GM19452 (cell line): ENCODE measurements around the gene MSANTD2.

Experiments
- ATAC-seq: cut with Tn5 transposase; IDR thresholded peaks from one replicate; pipeline ENCODE4 v1.9.1; 2021; ENCODE audit not compliant: unreplicated experiment

MSANTD2 gene

GRCh38 chr11:124821995-124822730, 22.0 kb upstream of the MSANTD2 start:
- no peak for ATAC-seq

- ATAC-seq: no peak
These were observed 16.8 kb upstream of the MSANTD2 start for GRCh38 chr11:124817036-124817435.

DNA sequence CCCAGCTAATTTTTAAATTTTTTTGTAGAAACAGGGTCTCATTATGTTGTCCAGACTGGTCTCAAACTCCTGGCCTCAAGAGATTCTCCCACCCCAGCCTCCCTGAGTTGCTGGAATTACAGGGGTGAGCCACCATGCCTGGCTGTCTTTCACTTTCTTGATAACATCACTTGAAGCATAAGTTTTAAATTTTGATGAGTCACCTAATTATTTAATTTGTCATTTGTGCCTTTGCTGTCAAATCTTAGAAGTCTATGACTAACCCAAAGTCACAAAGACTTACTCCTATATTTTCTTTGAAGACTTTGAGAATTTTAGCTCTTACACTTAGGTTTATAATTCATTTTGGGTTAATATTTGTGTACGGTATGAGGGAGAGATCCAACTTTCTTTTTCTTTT, 14.5 kb upstream of the MSANTD2 start:
- no peak for ATAC-seq

DNA sequence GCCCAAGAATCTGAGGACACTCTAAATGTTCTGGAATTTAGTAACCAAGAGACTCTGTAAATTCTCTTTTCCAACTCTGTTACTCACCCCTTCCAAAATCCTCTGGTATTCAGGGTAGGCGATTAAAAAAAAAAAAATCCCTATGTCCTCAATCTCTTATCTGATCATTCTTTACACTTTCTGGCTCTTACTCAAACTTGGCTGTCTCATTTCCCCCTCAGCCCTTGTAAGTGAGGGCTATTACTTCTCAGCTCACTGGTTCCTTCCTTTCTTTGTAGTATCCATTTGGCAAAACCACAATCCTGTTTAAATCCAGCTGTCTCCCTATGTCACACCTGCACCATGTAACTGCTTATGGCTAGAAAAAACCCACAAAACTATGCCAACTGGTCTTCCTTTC, 12.7 kb upstream of the MSANTD2 start:
- ATAC-seq: no peak

DNA sequence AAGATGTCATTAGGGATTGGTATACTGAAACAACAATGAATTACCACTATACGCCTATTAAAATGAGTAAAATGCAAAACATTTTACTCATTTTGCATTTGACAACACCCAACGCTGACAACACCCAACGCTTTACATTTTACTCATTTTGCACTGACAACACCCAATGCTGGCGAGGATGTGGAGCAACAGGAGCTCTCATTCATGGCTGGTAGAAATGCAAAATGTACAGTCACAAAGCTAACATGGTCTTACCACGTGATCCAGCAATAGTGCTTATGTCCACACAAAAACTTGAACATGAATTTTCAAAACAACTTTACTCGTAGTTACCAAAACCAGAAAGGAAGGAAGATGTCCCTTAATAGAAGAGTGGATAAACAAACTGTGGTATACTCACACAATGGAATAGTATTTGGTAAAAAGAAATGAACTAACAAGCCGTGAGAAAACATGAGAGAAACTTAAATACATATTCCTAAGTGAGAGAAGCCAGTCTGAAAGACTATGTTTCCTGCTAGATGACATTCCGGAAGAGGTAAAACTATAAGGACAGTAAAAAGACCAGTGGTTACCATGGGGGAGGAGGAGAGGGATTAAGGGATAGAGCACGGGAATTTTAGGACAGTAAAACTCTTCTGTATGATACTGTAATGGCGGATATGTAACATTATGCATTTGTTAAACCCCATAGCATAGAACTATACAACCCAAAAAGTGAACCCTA, 11.4 kb upstream of the MSANTD2 start:
- ATAC-seq: no peak

DNA sequence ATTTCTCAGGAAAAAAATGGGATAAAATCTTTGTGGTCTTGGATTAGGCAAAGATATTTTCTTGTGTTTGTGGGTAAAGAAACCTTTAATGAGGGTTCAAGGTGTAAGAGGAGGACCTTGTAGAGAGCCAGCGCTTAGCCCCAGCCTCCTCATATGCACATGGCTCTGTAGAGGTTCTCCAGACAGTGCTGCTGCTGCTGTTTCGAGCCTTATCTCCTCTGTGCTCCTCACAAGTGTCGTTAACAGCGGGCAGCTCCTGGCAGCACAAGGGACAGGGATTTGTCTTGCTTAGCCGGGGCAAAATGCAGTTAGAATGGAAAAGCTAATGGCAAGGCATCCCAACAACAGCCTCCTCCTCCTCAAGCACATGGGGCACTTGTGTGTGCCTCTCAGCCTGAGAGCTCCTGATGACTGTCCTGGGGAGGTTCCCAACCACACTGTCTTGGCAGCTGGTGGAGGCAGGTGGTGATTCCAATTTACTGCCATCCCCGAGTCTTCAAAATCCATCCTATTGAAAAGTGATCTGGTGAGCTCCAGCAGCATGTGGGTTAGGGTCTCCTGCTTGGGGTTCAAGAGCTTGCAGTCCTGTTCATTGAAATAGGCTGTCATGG, 7.6 kb upstream of the MSANTD2 start:
- no peak for ATAC-seq

DNA sequence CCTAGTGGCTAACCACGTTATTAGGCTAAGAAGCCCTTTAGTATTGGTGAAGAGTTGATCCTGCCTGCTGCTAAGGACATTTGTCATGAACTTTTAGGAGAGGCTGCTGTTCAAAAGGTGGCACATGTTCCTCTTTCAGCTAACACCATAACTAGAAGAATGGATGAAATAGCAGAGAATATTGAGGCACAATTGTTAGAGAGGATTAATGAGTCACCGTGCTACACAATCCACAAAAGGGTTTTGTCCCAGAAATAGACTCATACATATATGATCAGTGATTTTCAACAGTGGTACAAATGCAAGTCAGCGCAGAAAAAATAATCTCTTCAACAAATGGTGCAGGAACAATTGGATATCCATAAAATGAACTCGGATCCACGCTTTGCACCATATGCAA, 7.0 kb upstream of the MSANTD2 start:
- ATAC-seq: no peak

DNA sequence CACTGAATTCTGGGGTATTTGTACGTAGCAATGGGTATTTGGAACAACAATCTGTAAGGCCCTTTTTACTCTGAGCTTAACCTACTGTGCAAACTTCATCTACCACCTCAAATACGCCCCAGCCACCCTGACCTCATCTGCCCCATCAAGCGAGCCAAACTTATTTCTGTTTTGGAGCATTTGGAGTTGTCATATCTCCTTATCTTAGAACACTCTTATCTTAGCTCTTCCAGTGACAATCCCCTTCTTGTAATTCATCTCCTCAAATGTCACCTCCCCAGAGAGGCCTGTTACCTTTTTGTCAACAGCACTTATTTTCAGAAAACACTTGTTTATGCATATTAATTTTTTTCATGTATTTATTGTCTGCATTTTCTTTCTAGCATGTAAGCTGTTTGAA, 4.7 kb upstream of the MSANTD2 start:
- ATAC-seq: no peak

DNA sequence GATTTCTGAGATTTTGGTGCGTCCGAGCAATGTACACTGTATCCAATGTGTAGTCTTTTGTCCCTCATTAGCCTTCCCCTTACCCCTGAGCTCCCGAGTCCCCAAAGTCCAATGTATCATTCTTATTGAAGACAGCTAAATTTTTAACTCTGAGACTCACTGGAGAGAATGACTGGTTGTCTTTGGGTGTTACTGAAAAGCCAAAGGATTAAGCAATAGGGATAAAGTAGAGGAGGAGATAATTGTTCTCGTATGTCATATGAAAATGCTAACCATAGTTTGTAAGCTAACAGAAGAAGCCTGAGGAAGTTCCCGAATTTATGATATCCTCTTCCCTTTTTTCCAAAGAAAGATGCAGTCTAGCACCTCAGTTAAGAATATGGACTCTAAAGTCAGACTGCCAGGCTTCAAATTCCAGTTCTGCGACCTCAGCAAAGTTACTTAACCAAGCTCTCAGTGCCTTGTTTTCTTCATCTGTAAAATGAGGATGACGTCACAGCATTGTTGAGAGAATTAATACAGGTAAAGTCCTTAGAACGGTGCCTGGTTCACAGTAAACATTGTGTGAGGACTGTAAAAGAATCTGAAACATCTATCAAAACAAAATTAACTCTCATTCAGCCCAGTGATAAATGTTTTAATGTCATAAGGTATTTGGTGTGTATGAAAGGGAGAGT, 1.6 kb upstream of the MSANTD2 start:
- no peak for ATAC-seq

DNA sequence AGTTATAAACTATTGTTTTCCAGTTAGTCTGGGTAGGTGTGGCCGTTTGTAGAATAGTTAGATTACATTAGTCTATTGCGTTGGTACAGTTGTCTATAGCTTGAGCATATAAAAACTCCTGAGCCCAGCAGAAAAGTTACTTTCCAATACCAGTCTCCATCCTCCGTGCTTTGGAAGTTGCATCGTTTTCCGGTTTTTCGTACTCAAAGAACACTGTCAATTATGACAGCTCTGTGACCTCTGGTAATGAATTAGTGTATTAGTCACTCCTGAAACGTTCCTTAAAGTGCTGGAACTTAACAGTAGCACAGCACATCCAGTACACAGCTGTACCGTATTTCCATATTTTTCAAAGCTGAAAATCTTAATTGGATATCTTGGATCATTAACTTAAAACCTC, 808 bp upstream of the MSANTD2 start:
- ATAC-seq: no peak

DNA sequence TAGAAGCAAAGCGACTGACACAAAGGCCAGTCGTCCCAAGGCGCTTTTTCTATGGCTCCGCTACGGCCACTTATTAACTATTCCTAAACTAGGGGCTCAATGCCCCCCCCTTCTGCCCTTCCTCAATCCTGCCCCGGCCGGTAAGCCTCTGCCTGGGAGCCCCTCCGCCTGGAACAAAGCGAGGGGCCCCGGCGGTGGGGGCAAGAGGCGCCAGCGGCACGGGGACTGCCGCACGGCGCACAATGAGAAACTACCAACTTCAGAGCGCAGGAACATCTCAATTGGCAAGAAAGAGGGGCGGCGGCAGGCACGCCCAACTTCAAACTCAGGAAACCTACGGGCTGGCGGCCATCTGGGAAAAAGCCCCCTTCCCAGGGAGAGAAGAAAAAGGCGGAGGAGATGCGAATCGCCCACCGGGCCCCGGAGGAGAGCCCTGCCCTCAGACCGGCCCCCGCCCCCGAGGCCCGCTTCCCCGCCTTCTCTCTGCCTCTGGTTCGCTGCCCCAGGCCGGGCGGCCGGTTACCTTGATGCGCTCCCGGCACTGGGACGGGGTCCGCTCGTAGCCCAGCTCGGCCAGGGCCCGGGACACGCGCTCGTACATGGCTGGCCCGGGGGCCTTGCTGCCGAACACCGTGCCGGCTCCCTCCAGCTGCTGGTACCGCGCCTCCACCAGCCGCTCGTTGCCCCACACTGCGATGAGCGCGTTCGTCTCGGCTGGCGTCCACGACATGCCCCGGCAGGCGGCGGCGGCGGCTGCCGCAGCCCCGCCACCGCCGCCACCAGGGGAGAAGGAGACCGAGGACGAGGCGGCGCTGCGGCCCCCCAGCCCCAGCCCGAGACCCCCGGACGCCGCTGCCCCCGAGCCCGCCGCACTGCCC, 619 bp downstream of the MSANTD2 start:
- ATAC-seq: peak; percentile 44

DNA sequence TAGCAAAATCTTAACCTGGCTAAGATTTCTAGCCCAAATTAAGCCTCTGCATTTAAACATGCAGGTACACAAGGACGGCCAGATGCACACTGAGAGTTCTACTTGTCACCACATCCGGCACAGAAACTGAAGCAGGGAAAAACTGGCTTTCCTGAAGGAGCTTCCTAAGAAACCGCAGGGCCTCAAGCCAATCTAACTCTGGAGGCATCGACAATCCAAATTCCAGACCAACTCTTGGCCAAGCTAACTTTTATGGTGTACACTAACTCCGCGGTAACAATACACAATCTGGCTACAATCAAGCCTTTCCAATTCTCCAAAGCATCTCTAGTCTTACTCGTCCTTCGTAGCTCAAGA, 1.2 kb downstream of the MSANTD2 start:
- ATAC-seq: peak; percentile 26

DNA sequence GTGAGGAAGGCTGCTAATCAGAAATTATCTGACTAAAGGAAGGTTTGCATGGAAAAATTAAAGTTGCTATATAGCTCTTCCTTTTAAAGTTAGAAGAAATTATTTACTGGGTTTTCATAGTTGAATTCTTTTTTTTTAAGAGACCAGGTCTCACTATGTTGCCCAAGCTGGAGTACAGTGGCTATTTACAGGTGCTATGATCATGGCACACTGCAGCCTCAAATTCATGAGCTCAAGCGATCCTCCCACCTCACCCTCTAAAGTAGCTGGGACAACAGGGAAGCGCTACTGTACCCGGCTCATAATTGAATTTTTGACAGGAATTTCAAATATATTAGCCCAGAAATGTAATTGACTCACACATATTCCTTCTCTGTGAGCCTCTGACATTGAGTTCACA, 3.9 kb downstream of the MSANTD2 start:
- no peak for ATAC-seq

GRCh38 chr11:124793466-124794278, 6.5 kb downstream of the MSANTD2 start:
- ATAC-seq: no peak

DNA sequence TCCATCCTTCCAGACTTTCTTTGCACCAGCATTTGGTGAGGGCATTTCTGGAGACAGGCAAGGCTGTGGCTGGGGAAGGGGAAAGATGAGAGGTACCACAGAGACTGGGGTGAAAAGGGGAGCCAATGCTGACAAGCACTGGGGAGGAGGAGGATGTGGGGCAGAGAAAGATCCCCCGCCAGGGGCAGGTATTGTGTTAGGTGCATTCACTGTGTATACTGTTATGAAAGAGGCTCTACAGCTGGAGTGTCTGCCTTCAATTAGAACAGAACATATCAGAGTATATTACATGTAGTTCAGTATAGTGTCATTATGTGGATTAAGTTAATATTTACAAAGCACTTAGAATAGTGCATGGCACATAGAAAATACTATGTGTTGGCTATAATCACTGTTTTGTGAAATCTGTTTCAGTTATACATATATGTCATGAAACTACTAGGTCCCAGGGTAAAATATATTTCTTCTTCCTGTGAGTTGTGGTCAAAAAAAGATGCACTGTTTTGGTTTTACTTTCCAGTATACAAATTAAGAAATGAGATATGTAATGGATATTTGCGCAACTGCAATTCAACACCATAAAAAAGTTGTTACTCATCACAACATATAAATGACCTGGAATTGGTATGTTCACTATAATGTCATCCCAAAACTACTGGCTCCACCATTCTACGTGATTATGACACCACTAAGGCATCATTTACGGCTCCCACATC, 8.4 kb downstream of the MSANTD2 start:
- ATAC-seq: peak; percentile 78

- ATAC-seq: no peak
These were observed 11.7 kb downstream of the MSANTD2 start for GRCh38 chr11:124788521-124788920.

- no peak for ATAC-seq
These were observed 16.2 kb downstream of the MSANTD2 start for GRCh38 chr11:124784051-124784450.

GRCh38 chr11:124783002-124783401, 17.2 kb downstream of the MSANTD2 start:
- ATAC-seq: no peak

GRCh38 chr11:124779568-124779967, 20.6 kb downstream of the MSANTD2 start:
- ATAC-seq: no peak
